ENCODE results near the gene IFTAP.
A peak's percentile ranks its signal among the peaks of the same experiment; 100 is the strongest.
"Not testable (repeated sequence)": the region's sequence is repeated elsewhere in the genome, so short reads cannot be mapped to it uniquely, and the experiment has no call there.

IFTAP gene

DNA sequence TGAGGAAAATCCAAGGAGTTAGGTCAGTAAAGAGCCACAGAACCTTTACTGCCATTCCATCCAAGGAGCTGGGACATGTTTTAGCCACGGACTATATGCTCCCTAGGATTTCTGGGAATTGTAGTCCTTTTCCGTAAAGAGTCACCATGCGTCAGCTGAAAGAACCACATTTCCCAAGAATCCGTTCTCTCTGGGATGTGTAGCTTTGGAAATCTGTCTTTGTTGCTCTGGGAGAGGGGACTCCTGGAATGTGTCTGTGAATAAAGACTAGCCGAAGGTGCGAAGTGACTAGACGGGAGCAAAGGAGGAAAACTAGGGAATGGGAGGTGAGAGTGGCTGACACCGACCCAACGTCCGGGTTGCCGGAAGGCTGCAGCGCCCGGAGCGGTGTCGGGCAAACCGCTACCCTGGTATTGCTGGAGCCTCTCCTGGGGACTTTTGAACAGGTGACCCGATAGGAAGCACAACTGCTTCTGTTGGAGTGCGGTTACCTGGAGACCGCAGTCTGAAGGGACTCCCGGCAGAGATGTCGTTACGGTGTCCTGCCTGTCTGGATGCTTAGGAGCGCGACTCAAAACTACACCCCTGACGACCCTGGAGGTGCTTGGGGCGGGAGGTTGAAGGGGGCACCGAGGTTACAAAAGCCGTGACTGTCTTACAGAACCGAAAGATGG is at the start of gene IFTAP:
TSS of gene IFTAP (plus strand) at position 187 of the 674 bp plus-strand sequence. CDS start 15,602 bp downstream, outside the sequence.
- DNase-seq (ENCODE audit: low read depth in 2 of 2) = peak in 1 of 2 donors; percentile 3

- DNase-seq (ENCODE audit: low read depth in 2 of 2) = no peak
Observed at GRCh38 chr11:36550385-36551115, 43.8 kb upstream of the IFTAP start.

DNA sequence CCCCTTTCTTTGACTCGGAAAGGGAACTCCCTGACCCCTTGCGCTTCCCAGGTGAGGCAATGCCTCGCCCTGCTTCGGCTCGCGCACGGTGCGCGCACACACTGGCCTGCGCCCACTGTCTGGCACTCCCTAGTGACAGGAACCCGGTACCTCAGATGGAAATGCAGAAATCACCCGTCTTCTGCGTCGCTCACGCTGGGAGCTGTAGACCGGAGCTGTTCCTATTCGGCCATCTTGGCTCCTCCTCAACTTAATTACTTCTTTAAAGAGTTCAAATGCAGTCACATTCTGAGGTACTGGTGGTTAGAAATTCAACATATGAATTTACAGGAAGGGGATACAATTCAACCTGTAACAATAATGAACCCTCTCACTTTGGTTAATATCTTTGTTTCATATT is 36.9 kb upstream of the IFTAP start:
- not testable (repeated sequence) for DNase-seq (ENCODE audit: low read depth in 2 of 2)

- no peak for DNase-seq (ENCODE audit: low read depth in 2 of 2)
Observed at GRCh38 chr11:36557991-36558390, 36.3 kb upstream of the IFTAP start.

- DNase-seq (ENCODE audit: low read depth in 2 of 2) = no peak
Observed at GRCh38 chr11:36558571-36559413, 35.5 kb upstream of the IFTAP start.

DNA sequence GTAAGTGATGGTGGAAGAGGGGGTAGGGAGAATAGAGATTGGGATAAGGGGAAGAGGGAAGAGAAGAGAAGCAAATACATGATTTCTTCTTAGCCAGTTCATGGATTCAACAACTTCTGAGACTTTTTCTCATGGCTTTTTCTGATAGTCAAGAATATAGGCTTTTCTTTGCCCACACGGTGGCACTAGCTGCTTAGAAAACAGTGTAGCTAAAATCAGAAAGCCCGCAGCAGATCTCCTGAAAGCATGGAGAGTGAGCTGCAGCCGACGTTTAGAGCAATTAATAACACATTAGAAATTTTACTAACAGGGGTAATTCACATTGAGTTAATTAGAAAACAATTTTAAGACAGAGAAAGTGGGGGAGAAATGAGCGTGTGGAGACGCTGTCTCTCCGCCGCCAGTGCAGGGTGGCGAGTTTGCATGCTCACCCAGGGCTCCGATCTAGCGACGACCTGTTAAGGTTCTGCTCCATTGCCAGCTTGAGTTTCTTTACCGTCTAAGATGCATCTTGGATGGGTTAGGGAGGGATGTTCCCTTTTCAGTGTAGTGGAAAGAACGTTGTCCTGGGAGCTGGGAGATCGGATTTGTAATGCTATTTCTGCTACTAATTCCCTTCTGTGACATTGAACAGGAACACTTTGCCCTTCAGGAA is 29.8 kb upstream of the IFTAP start:
- no peak for DNase-seq (ENCODE audit: low read depth in 2 of 2)

- DNase-seq (ENCODE audit: low read depth in 2 of 2) = no peak
Observed at GRCh38 chr11:36565031-36565610, 29.2 kb upstream of the IFTAP start.

GRCh38 chr11:36566407-36567053 is 27.8 kb upstream of the IFTAP start:
- DNase-seq (ENCODE audit: low read depth in 2 of 2) = no peak

- DNase-seq (ENCODE audit: low read depth in 2 of 2) = no peak
Observed at GRCh38 chr11:36567694-36568093, 26.6 kb upstream of the IFTAP start, which contains the start of gene RAG1. TSS of gene RAG1 (plus strand) at chr11:36568007. CDS start at chr11:36573305, 5,298 bp downstream.

DNA sequence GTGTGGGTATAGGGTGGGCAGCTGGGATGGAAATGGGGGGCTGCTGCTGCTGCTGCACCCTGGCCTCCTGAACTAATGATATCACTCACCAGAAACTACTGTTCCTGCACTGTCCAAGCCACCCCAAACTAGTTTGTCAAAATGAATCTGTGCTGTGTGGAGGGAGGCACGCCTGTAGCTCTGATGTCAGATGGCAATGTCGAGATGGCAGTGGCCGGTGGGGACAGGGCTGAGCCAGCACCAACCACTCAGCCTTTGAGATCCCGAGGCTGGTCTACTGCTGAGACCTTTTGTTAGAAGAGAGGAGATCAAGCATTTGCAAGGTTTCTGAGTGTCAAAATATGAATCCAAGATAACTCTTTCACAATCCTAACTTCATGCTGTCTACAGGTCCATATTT is 25.2 kb upstream of the IFTAP start:
- DNase-seq (ENCODE audit: low read depth in 2 of 2) = no peak

GRCh38 chr11:36574486-36574885 is 19.8 kb upstream of the IFTAP start:
- no peak for DNase-seq (ENCODE audit: low read depth in 2 of 2)

DNA sequence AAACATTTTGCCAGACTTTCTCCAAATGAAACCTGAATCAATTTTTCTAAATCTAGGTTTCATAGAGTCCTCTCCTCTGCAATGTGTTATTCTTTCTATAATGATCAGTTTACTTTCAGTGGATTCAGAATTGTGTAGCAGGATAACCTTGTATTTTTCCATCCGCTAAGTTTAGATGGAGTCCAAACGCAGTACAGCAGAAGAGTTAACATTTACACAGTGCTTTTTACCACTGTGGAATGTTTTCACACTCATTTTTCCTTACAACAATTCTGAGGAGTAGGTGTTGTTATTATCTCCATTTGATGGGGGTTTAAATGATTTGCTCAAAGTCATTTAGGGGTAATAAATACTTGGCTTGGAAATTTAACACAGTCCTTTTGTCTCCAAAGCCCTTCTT is 16.9 kb upstream of the IFTAP start:
- no peak for DNase-seq (ENCODE audit: low read depth in 2 of 2)

DNA sequence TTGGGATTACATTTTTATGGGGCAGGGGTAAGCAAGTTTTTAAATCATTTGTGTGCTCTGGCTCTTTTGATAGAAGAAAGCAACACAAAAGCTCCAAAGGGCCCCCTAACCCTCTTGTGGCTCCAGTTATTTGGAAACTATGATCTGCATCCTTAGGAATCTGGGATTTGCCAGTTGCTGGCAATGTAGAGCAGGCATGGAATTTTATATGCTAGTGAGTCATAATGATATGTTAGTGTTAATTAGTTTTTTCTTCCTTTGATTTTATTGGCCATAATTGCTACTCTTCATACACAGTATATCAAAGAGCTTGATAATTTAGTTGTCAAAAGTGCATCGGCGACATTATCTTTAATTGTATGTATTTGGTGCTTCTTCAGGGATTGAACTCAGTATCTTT is 16.4 kb upstream of the IFTAP start:
- DNase-seq (ENCODE audit: low read depth in 2 of 2) = no peak

DNA sequence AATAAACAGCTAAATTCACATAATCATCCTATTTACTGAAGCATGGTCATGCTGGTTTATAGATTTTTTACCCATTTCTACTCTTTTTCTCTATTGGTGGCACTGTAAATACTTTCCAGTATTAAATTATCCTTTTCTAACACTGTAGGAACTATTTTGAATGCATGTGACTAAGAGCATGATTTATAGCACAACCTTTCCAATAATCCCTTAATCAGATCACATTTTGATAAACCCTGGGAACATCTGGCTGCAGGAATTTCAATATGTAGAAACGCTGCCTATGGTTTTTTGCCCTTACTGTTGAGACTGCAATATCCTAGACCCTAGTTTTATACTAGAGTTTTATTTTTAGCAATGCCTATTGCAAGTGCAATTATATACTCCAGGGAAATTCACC is 15.8 kb upstream of the IFTAP start:
- no peak for DNase-seq (ENCODE audit: low read depth in 2 of 2)

DNA sequence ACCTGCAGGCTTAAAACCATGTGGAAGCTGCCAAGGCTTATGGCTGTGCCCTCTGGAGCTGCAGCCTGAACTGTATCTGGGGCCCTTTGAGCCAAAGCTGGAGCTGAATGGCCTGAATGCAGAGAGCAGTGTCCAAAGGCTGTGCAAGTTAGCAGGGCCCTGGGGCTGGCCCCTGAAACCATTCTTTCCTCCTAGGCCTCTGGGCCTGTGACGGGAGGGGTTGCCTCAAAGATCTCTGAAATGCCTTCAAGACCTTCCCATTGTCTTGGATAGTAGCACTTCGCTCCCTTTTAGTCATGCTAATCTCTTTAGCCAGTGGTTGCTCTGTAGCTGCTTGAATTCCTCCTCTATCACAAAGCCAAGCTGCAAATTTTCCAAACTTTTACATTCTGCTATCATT is 12.8 kb upstream of the IFTAP start:
- DNase-seq (ENCODE audit: low read depth in 2 of 2) = no peak

DNA sequence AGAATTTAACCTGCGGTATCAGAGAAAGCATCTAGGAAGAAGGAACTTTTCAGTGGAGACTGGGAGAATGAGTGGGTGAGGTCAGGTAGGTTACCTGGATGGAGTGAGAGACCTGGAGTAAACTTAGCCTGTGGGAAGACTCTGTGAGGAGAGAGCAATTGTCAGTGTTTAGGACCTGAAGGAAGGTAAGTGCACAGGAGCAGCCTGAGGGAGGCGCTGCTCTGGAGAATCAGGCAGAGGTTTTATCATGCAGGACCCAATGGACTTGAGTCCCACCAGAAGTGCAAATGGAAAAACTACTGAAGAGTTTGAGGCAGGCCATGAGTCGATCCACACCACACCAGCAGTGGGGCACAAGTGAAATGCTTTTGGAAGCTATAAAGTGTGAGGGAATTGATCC is 10.6 kb upstream of the IFTAP start:
- no peak for DNase-seq (ENCODE audit: low read depth in 2 of 2)

GRCh38 chr11:36586543-36586942 is 7.8 kb upstream of the IFTAP start:
- no peak for DNase-seq (ENCODE audit: low read depth in 2 of 2)

DNA sequence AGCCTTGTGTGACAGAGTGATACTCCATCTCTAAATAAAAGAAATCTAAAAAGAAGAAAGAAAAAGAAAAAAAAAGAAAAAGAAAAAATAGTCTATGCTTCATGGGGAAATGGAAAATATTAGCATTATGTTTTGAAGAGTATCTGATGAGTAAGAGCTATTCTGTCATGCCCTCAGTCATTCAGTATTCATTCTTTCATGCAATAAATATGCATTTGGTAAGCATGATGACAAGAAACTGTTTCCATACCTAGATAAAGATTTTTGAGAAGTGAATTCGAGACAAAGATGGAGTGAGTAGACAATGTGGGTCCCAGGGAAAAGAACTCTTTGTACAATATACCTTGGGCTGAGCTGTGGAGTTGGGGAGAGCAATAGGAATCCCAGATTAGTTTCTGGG is 6.2 kb upstream of the IFTAP start:
- no peak for DNase-seq (ENCODE audit: low read depth in 2 of 2)

GRCh38 chr11:36590513-36590912 is 3.8 kb upstream of the IFTAP start:
- no peak for DNase-seq (ENCODE audit: low read depth in 2 of 2)

- DNase-seq (ENCODE audit: low read depth in 2 of 2) = no peak
Observed at GRCh38 chr11:36591433-36591832, 2.9 kb upstream of the IFTAP start.

DNA sequence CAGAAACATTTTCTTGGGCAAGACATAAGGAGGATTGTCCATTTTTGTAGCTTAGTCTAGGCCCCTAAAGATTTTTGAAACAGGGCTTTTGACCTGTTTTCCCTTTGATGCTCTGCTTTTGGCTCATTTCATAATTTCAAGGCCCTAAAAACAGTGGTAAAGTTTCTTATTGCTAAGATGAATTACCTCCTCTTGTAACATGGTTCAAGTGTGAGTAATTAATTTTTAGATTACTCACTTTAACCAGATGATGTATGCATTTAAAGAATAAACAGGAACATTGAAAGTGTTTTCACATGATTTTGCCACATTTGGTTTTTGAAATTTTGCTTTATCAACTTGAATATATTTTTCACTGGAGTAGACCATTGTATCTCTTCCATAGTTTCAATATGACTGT is 2.6 kb downstream of the IFTAP start:
- DNase-seq (ENCODE audit: low read depth in 2 of 2) = no peak

All from stimulated activated CD8-positive, alpha-beta memory T cell treated with anti-CD3 and anti-CD28 coated beads, Interleukin-7, amount 100 ng/mL, for 4 hours (primary cell).